ENCODE measurements around the gene MRPL58. TPM values are rescaled to one million over a fixed set of nuclear protein-coding genes. Genes with fewer than 3 reads are reported as not detected.

Gene MRPL58
- total RNA-seq, 4 donors from 2014 or later: 37.8 to 55.1 (median 49.7) TPM

GRCh38 chr17:75012096-75012345 is 449 bp upstream of the MRPL58 start:
- intact Hi-C loops (cut with DNase I): no loop called here
- WGBS, 2 donors: 10 to 24% methylated on average over 5 of the region's 5 CpGs

GRCh38 chr17:75013092-75013559 is 656 bp downstream of the MRPL58 start:
- no peaks in the 10 kb centered on the region for H3K36me3 ChIP-seq
- intact Hi-C loops (cut with DNase I): no loop called here
- peaks cover 8 to 16% of the 10 kb centered on the region in 2 donors for H3K4me1 ChIP-seq
- H3K27me3 ChIP-seq: no peaks in the 10 kb centered on the region
- TF ChIP-seq CTCF (IDR thresholded peaks at IDR 0.05): no peak
- no peak for TF ChIP-seq POLR2A (IDR thresholded peaks at IDR 0.05)
- DNase-seq: no peak
- no peaks in the 10 kb centered on the region for H3K9me3 ChIP-seq
- H3K27ac ChIP-seq: peak overlapping the region; percentile 34 to 78 (median 61)
- 0% methylated on average over 6 to 10 of the region's 10 CpGs for WGBS, 2 donors
- peak overlapping the region; percentile 71 to 85 (median 81) for H3K4me3 ChIP-seq (replicated peaks in 1 of 3)

More at GRCh38 chr17:75012096-75012345, 449 bp upstream of the MRPL58 start:
- TF ChIP-seq CTCF (IDR thresholded peaks at IDR 0.05) (no peak), POLR2A (IDR thresholded peaks at IDR 0.05) (no peak)
- H3K27me3 ChIP-seq: no peaks in the 10 kb centered on the region
- DNase-seq: no peak
- no peaks in the 10 kb centered on the region for H3K36me3 ChIP-seq
- H3K4me1 ChIP-seq: peaks cover 8 to 16% of the 10 kb centered on the region in 2 donors
- no peaks in the 10 kb centered on the region for H3K9me3 ChIP-seq
- H3K27ac ChIP-seq: peak overlapping the region; percentile 34 to 78 (median 61)
- H3K4me3 ChIP-seq (replicated peaks in 1 of 3): peak overlapping the region; percentile 71 to 85 (median 81)

- Histone ChIP-seq H3K27me3 (no peaks in the 10 kb centered on the region), H3K36me3 (peaks cover 13 to 18% of the 10 kb centered on the region in 2 donors), H3K9me3 (no peaks in the 10 kb centered on the region), H3K27ac (no peak overlapping the region), H3K4me3 (replicated peaks in 1 of 3) (no peak overlapping the region), H3K4me1 (no peaks in the 10 kb centered on the region)
- 86 to 91% methylated on average over 5 of the region's 5 CpGs for WGBS, 2 donors
- DNase-seq: no peak
- intact Hi-C loops (cut with DNase I): no loop called here
- TF ChIP-seq CTCF (IDR thresholded peaks at IDR 0.05): no peak
- TF ChIP-seq POLR2A (IDR thresholded peaks at IDR 0.05): no peak
Measured at GRCh38 chr17:75019146-75019545, 6.7 kb downstream of the MRPL58 start.

DNA sequence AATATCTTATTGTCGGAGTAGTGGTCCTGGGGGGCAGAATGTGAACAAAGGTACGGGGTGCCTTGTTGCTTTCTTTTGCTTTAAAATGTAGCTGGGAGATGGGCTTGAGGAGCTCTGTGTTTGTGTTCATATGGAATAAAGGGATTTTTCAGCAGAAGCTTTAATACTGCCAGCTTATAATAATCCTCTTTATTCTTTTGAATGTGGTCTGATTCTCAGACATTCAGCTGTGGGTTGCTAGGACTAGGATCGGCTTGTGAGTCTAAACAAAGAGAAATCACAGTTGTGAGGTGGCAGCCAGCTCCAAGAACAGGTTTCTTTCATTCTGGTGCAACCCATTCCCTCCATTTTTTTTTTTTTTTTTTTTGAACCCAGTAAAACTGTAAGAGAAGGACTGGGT is 7.2 kb downstream of the MRPL58 start:
- no peaks in the 10 kb centered on the region for H3K27me3 ChIP-seq
- TF ChIP-seq CTCF (IDR thresholded peaks at IDR 0.05) (no peak), POLR2A (IDR thresholded peaks at IDR 0.05) (no peak)
- H3K36me3 ChIP-seq: peaks cover 13 to 18% of the 10 kb centered on the region in 2 donors
- DNase-seq: no peak
- 96 to 97% methylated on average over 3 of the region's 3 CpGs for WGBS, 2 donors
- intact Hi-C loops (cut with DNase I): no loop called here
- H3K4me3 ChIP-seq (replicated peaks in 1 of 3): no peak overlapping the region
- H3K27ac ChIP-seq: no peak overlapping the region
- no peaks in the 10 kb centered on the region for H3K9me3 ChIP-seq
- no peaks in the 10 kb centered on the region for H3K4me1 ChIP-seq

DNA sequence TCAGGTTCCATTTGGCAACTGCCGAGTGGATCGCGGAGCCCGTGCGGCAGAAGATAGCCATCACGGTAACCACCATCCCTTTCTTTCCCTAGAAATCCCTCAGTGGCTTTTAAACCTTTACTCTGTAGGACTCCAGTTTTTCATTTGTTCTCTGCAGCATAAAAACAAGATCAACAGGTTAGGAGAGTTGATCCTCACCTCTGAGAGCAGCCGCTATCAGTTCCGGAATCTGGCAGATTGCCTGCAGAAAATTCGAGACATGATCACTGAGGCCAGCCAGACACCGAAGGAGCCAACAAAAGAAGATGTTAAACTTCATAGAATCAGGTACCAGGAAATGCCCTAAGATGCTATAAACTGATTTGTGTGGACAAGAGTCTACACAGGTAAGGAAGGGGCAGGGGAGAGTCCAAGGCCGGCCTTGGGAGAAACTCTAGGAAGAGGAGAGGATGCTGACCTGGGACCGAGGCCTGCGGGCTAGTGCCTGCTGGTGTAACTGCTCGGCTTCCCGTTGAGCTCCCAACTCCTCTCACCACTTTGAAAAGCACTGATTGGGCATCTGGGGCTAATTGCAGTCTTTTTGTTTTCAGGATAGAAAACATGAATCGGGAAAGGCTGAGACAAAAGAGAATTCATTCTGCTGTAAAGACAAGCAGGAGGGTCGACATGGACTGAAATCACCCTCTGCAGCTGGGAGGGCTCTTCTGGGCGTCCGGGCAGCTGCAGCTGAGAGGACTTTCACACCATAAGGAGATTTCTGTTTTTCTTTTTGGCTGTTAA is 8.1 kb downstream of the MRPL58 start:
- H3K9me3 ChIP-seq: no peaks in the 10 kb centered on the region
- peaks cover 13 to 18% of the 10 kb centered on the region in 2 donors for H3K36me3 ChIP-seq
- TF ChIP-seq POLR2A (IDR thresholded peaks at IDR 0.05): no peak
- TF ChIP-seq CTCF (IDR thresholded peaks at IDR 0.05): no peak
- 92 to 94% methylated on average over 19 of the region's 19 CpGs for WGBS, 2 donors
- intact Hi-C loops (cut with DNase I): no loop called here
- no peaks in the 10 kb centered on the region for H3K27me3 ChIP-seq
- H3K4me3 ChIP-seq (replicated peaks in 1 of 3): no peak overlapping the region
- no peaks in the 10 kb centered on the region for H3K4me1 ChIP-seq
- no peak overlapping the region for H3K27ac ChIP-seq
- no peak for DNase-seq
